Nephron (organoid): ENCODE results near the gene FAIM2.

Experiments
- H3K27ac Mint-ChIP-seq, 3 experiments: 2 replicates each; pipeline ENCODE4 v1.8.0; 2020; ENCODE audit warnings: mixed read lengths in 3 of 3, mild to moderate bottlenecking in 2 of 3, moderate library complexity in 1 of 3
- H3K27me3 Mint-ChIP-seq: 2 replicates; pipeline ENCODE4 v1.8.0; 2021; ENCODE audit warnings: low read depth, mild to moderate bottlenecking, moderate library complexity, mixed read lengths
- H3K36me3 Mint-ChIP-seq: 2 replicates; pipeline ENCODE4 v1.8.0; 2020; ENCODE audit warnings: low read depth, mixed read lengths
- H3K4me1 Mint-ChIP-seq: 2 replicates; pipeline ENCODE4 v1.8.0; 2020; ENCODE audit warnings: mixed read lengths
- H3K4me3 Mint-ChIP-seq, 3 experiments: 2 replicates each; pipeline ENCODE4 v1.8.0; 2020; ENCODE audit warnings: mild to moderate bottlenecking in 3 of 3, mixed read lengths in 3 of 3, moderate library complexity in 2 of 3
- H3K9me3 Mint-ChIP-seq: 2 replicates; pipeline ENCODE4 v1.8.0; 2020; ENCODE audit warnings: mixed read lengths
- CTCF ChIP-seq, 3 experiments: fragments of 200-600 bp; sonication (generic); IDR thresholded peaks; one replicate each; pipeline ENCODE4 v1.5.0; 2021; ENCODE audit warnings: antibody characterized with exemption in 3 of 3; ENCODE audit not compliant: unreplicated experiment in 3 of 3

FAIM2 gene

GRCh38 chr12:49903700-49904423 lies at the start of gene FAIM2:
Gene FAIM2, minus strand, starts transcription at chr12:49903900. Its CDS starts 108 bp downstream, at chr12:49903792.
- TF ChIP-seq CTCF (IDR thresholded peaks at IDR 0.05; ENCODE audit: unreplicated experiment in 3 of 3): no peak
- H3K27me3 Mint-ChIP-seq: peaks cover 45% of the 10 kb centered on the region
- H3K4me1 Mint-ChIP-seq: peaks cover 24% of the 10 kb centered on the region
- peak within 1 kb of the TSS; percentile 77 to 88 (median 78) for H3K27ac Mint-ChIP-seq
- no peaks in the 10 kb centered on the region for H3K36me3 Mint-ChIP-seq
- peak within 1 kb of the TSS; percentile 79 to 86 (median 83) for H3K4me3 Mint-ChIP-seq
- H3K9me3 Mint-ChIP-seq: no peaks in the 10 kb centered on the region

GRCh38 chr12:49953151-49953550 lies 49.5 kb upstream of the FAIM2 start:
- Mint-ChIP-seq H3K4me3 (no peak overlapping the region), H3K27ac (no peak overlapping the region), H3K9me3 (no peaks in the 10 kb centered on the region), H3K4me1 (no peaks in the 10 kb centered on the region), H3K27me3 (peaks cover 56% of the 10 kb centered on the region), H3K36me3 (no peaks in the 10 kb centered on the region)
- no peak for TF ChIP-seq CTCF (IDR thresholded peaks at IDR 0.05; ENCODE audit: unreplicated experiment in 3 of 3)

- H3K4me3 Mint-ChIP-seq: no peak overlapping the region
- no peaks in the 10 kb centered on the region for H3K9me3 Mint-ChIP-seq
- H3K27ac Mint-ChIP-seq: no peak overlapping the region
- no peaks in the 10 kb centered on the region for H3K4me1 Mint-ChIP-seq
- H3K36me3 Mint-ChIP-seq: no peaks in the 10 kb centered on the region
- TF ChIP-seq CTCF (IDR thresholded peaks at IDR 0.05; ENCODE audit: unreplicated experiment in 3 of 3): no peak
- H3K27me3 Mint-ChIP-seq: peaks cover 56% of the 10 kb centered on the region
Observed at GRCh38 chr12:49952391-49953055, 48.8 kb upstream of the FAIM2 start.

DNA sequence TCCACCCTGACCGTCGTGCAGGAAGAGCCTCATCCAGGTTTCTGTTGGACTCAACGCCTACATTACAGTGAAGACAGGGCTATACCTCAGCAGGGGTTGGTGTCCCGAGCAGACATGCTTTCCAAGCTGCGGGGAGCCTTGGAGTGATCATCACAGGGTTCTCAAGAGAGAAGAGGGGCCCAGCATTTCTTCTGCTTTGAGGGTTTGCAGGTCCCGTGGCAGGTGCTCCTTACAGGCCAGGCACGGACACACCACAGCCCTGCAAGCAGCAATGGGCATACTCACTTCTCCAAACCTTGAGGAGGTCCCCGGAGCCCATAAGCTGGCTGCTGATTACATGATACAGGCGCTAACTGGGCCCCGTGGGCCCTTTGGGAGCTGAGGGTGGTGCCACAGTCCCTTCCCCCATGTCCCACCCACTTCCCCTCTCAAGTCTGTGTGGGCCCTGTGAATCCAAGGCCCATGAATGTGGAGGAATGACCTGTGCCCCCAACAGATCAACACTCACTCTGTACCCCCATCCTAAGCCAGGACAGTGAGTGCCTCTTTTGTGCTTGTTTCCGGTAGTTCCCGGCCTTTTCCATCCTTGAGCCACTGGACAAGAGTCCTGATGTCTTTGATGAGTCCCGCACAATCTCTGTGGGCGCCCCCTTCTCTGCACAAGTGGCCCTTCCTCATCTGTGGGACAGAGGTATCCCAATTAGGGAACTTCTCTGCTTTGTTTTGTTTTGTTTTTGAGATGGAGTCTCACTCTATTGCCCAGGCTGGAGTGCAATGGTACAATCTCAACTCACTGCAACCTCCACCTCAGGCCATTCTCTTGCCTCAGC lies 47.9 kb upstream of the FAIM2 start:
- Mint-ChIP-seq H3K9me3 (no peaks in the 10 kb centered on the region), H3K4me3 (no peak overlapping the region), H3K27me3 (peaks cover 50% of the 10 kb centered on the region), H3K27ac (no peak overlapping the region), H3K4me1 (no peaks in the 10 kb centered on the region), H3K36me3 (no peaks in the 10 kb centered on the region)
- TF ChIP-seq CTCF (IDR thresholded peaks at IDR 0.05; ENCODE audit: unreplicated experiment in 3 of 3): no peak

DNA sequence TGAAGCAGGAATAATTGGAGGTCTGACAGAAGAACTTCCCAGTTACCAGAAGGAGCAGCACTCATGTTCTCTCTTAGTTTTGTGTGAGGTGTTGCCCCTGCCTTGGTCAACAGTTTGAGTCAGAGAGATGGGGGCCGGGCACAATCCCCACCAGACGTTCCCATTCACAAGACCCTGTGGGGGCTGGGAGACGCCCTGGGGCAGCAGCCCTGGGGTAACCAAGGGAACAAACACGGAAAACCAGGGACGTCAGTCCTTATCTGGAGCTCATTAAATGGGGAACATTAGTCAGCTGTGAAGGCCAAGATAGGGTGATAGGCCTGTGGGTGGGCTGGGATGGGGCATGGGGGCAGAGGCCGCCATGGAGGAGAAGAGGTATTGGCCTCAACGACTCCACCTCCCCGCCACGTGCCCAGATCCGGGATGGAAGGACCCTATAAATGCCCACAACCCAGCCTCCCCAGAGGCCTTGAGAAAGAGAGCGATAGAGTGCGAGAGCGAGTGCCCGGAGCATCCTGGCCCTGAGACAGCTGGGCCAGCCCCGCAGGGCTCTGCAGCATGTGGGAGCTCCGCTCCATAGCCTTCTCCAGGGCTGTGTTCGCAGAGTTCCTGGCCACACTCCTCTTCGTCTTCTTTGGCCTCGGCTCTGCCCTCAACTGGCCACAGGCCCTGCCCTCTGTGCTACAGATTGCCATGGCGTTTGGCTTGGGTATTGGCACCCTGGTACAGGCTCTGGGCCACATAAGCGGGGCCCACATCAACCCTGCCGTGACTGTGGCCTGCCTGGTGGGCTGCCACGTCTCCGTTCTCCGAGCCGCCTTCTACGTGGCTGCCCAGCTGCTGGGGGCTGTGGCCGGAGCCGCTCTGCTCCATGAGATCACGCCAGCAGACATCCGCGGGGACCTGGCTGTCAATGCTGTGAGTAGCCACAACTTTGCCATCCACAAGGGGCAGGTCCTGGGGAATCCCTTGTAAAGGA lies 46.9 kb upstream of the FAIM2 start, which contains the start of gene AQP2:
TSS of gene AQP2 (plus strand) at position 465 of the 979 bp plus-strand sequence. CDS start at position 559, 94 bp downstream.
- Mint-ChIP-seq H3K4me3 (no peak within 1 kb of the TSS), H3K27ac (no peak within 1 kb of the TSS), H3K27me3 (peaks cover 51% of the 10 kb centered on the region), H3K36me3 (no peaks in the 10 kb centered on the region), H3K4me1 (peaks cover 8% of the 10 kb centered on the region), H3K9me3 (no peaks in the 10 kb centered on the region)
- no peak for TF ChIP-seq CTCF (IDR thresholded peaks at IDR 0.05; ENCODE audit: unreplicated experiment in 3 of 3)
